ENCODE measurements around the gene PRDM16. TPM values are rescaled to one million over a fixed set of nuclear protein-coding genes. Genes with fewer than 3 reads are reported as not detected.

PRDM16 gene
- total RNA-seq, 1 experiment from 2014 or later: 0.97 TPM

Other genes starting within 250 kb of the PRDM16 start
- gene ACTRT2, start 47.7 kb upstream of the PRDM16 start, total RNA-seq (2014; rRNA removed; shearing (Covaris generic)): not detected in 2 replicates

Data from H4 (cell line).